K562 (cell line): ENCODE measurements around the gene DYNC1I1. TPM values are rescaled to one million over a fixed set of nuclear protein-coding genes. Genes with fewer than 3 reads are reported as not detected.

Experiments used
- ATAC-seq: fragments of 200-7000 bp; cut with Tn5 transposase; 3 replicates; pipeline ENCODE4 v1.9.1; 2020; ENCODE audit warnings: moderate library complexity
- BruUV-seq: library from RNA; stranded (reverse); fragments of 400-500 nt; replicated peaks from 2 replicates; lab custom pipeline; 2021; lab: Mats Ljungman, UMichigan
- CTCF ChIA-PET: fragments of 300-600 bp; formaldehyde crosslinking; extraction: SDS; loops from one replicate; lab custom pipeline; 2021; ENCODE audit warnings: low intra/inter-chr PET ratio; lab: Yijun Ruan, JAX
- POLR2A ChIA-PET: fragments of 300-600, 350-650 bp; sonication (Branson Sonifier 250); formaldehyde crosslinking; extraction: SDS; loops from one replicate; lab custom pipeline; 2021; ENCODE audit warnings: antibody characterized with exemption, inconsistent platforms; lab: Yijun Ruan, JAX
- DNase-seq, 4 experiments: peaks; one replicate each; pipeline versions ENCODE4 v3.0.0 to v3.0.0-alpha.2; 2011 to 2018; ENCODE audit warnings: low spot score in 3 of 4, mixed read lengths in 3 of 4; ENCODE audit errors: extremely low read depth in 1 of 4
- FAIRE-seq: peaks from 2 replicates; lab custom pipeline; 2011; peaks lifted over from hg19 to GRCh38; lab: Jason Lieb, UNC
- H2AFZ ChIP-seq: 2 replicates; pipeline ENCODE4 v1.6.0; 2011; ENCODE audit warnings: low read depth, low read length, control low read depth, inconsistent platforms
- H3K27ac ChIP-seq: fragments of 200-600 bp; 3 replicates; pipeline ENCODE4 v1.8.0; 2011; ENCODE audit warnings: low read depth, mild to moderate bottlenecking, control low read depth, inconsistent platforms, low read length, moderate library complexity, mixed read lengths; ENCODE audit errors: extremely low read depth
- H3K27me3 ChIP-seq, 2 experiments: fragments of 300-600 bp in 1 of 2; 2 replicates in 1 of 2; 3 replicates in 1 of 2; pipeline versions ENCODE4 v1.6.0 to v1.8.0; 2011; ENCODE audit warnings: inconsistent platforms in 2 of 2, low read length in 2 of 2, mild to moderate bottlenecking in 1 of 2, mixed read lengths in 1 of 2, moderate library complexity in 1 of 2; ENCODE audit not compliant: control insufficient read depth in 2 of 2, insufficient read depth in 2 of 2
- H3K36me3 ChIP-seq: fragments of 300-600 bp; 3 replicates; pipeline ENCODE4 v1.8.0; 2011; ENCODE audit warnings: mild to moderate bottlenecking, low read length, inconsistent platforms; ENCODE audit not compliant: control insufficient read depth, insufficient read depth
- H3K4me1 ChIP-seq, 2 experiments: fragments of 200-600 bp in 1 of 2; replicated peaks in 1 of 2; 2 replicates in 1 of 2; 3 replicates in 1 of 2; pipeline versions ENCODE4 v1.5.1 to v1.8.0; 2011; ENCODE audit warnings: inconsistent platforms in 2 of 2, low read length in 2 of 2, mild to moderate bottlenecking in 1 of 2, mixed read lengths in 1 of 2, moderate library complexity in 1 of 2; ENCODE audit not compliant: control insufficient read depth in 2 of 2, insufficient read depth in 2 of 2
- H3K4me2 ChIP-seq: 2 replicates; pipeline ENCODE4 v1.6.1; 2011; ENCODE audit warnings: low read length, control low read depth, inconsistent platforms, mixed read lengths; ENCODE audit not compliant: insufficient read depth
- H3K4me3 ChIP-seq: fragments of 200-600 bp; sonication (generic), shearing (Covaris generic); 2 replicates; pipeline ENCODE4 v1.5.1; 2016; ENCODE audit warnings: control low read depth, inconsistent platforms
- H3K79me2 ChIP-seq: fragments of 200-600 bp; 3 replicates; pipeline ENCODE4 v1.8.0; 2011; ENCODE audit warnings: low read length, inconsistent platforms; ENCODE audit not compliant: control insufficient read depth, insufficient read depth
- H3K9ac ChIP-seq, 2 experiments: 2 replicates each; pipeline versions ENCODE4 v1.6.0 to v1.6.1; 2011; ENCODE audit warnings: low read depth in 2 of 2, low read length in 2 of 2, control low read depth in 1 of 2, inconsistent platforms in 1 of 2, mild to moderate bottlenecking in 1 of 2, mixed read lengths in 1 of 2; ENCODE audit not compliant: insufficient read depth in 1 of 2
- H3K9me1 ChIP-seq: one replicate; pipeline ENCODE4 v1.6.0; 2011; ENCODE audit warnings: inconsistent platforms, mild to moderate bottlenecking, low read length, moderate library complexity; ENCODE audit not compliant: control insufficient read depth, insufficient read depth
- H3K9me3 ChIP-seq: replicated peaks from 2 replicates; pipeline ENCODE4 v1.5.1; 2011; ENCODE audit warnings: low read depth, low read length, inconsistent platforms; ENCODE audit not compliant: control insufficient read depth, insufficient read depth
- H4K20me1 ChIP-seq: replicated peaks from 2 replicates; pipeline ENCODE4 v1.6.1; 2011; ENCODE audit warnings: low read length, inconsistent platforms, mixed read lengths; ENCODE audit not compliant: control insufficient read depth, insufficient read depth
- ATF1 ChIP-seq, 2 experiments: fragments of 450-650 bp in 1 of 2; IDR thresholded peaks; 2 replicates each; pipeline ENCODE4 v1.6.1; 2016; ENCODE audit warnings: missing compliant biosample characterization in 1 of 2, missing genetic modification characterization in 1 of 2
- CBFA2T2 ChIP-seq: fragments of 450-650 bp; conservative IDR thresholded peaks from 2 replicates; pipeline ENCODE4 v1.6.1; 2017; ENCODE audit warnings: mild to moderate bottlenecking
- EWSR1 ChIP-seq: fragments of 450-650 bp; IDR thresholded peaks from 2 replicates; pipeline ENCODE4 v1.6.1; 2018; ENCODE audit warnings: borderline replicate concordance, mild to moderate bottlenecking, low read depth, moderate library complexity; ENCODE audit not compliant: partially characterized antibody
- FOXP1 ChIP-seq: sonication (generic); formaldehyde crosslinking; IDR thresholded peaks from 2 replicates; pipeline ENCODE4 v1.8.0; 2022; ENCODE audit warnings: mild to moderate bottlenecking, missing genetic modification reagents
- HEY1 ChIP-seq: fragments of 250-450 bp; sonication (Bioruptor Pico); IDR thresholded peaks from 2 replicates; pipeline ENCODE4 v1.5.0; 2020; ENCODE audit warnings: mild to moderate bottlenecking, moderate library complexity, borderline replicate concordance
- HNRNPK ChIP-seq: fragments of 200-400 bp; formaldehyde crosslinking; IDR thresholded peaks from one replicate; pipeline ENCODE4 v1.6.1; 2018; ENCODE audit warnings: mild to moderate bottlenecking, low read depth, low read length; ENCODE audit not compliant: poor library complexity, severe bottlenecking
- NONO ChIP-seq, 2 experiments: fragments of 200-400 bp in 1 of 2; fragments of 450-650 bp in 1 of 2; formaldehyde crosslinking in 1 of 2; IDR thresholded peaks; 2 replicates each; pipeline ENCODE4 v1.6.1; 2017; ENCODE audit warnings: low read depth in 2 of 2, mild to moderate bottlenecking in 2 of 2, moderate library complexity in 2 of 2, low read length in 1 of 2
- RBM39 ChIP-seq: fragments of 200-400 bp; formaldehyde crosslinking; optimal IDR thresholded peaks from 2 replicates; pipeline ENCODE3; 2018; ENCODE audit warnings: low read depth, low read length
- RCOR1 ChIP-seq, 2 experiments: IDR thresholded peaks; 2 replicates each; pipeline ENCODE4 v1.6.1; 2012; ENCODE audit warnings: low read depth in 2 of 2, low read length in 2 of 2, borderline replicate concordance in 1 of 2, improper control_type of control experiment in 1 of 2
- SMARCB1 ChIP-seq: IDR thresholded peaks from 2 replicates; pipeline ENCODE4 v1.6.1; 2011; ENCODE audit warnings: improper control_type of control experiment, low read depth; ENCODE audit not compliant: insufficient read length
- SRSF1 ChIP-seq: fragments of 200-400 bp; formaldehyde crosslinking; IDR thresholded peaks from 2 replicates; pipeline ENCODE4 v1.6.1; 2017; ENCODE audit warnings: mild to moderate bottlenecking, low read depth, low read length, moderate library complexity
- WGBS: fragments of 100-300 bp; shearing (Covaris generic); methylation state at CpG from one replicate; pipeline ENCODE4 v1.1.6; 2016; ENCODE audit warnings: low coverage, mixed read lengths; ENCODE audit not compliant: insufficient coverage; ENCODE audit errors: missing lambda C conversion rate; 5-methylcytosine and 5-hydroxymethylcytosine counted together
- in situ Hi-C: fragments of 300-500 bp; cut with MboI; formaldehyde crosslinking; loops from 4 replicates; pipeline ENCODE4 v1.15.0; 2018; ENCODE audit warnings: inconsistent platforms, mixed read lengths
- intact Hi-C: fragments of 100-400 bp; cut with micrococcal nuclease; formaldehyde crosslinking; loops from 2 replicates; pipeline ENCODE4 v1.14.2; 2022
- polyA plus RNA-seq, 8 experiments: library from polyadenylated mRNA; depleted of rRNA in 4 of 8; stranded (reverse) in 5 of 8; unstranded in 3 of 8; fragments of >200 nt; fragmentation: Nextera tagmentation in 2 of 8; fragmentation: Illumina TruSeq in 1 of 8; extraction: Ambion mirVana in 2 of 8; extraction: Trizol in 1 of 8; gene quantifications; 2 replicates each; pipeline versions ENCODE4 v1.2.1 to v1.2.3, GENCODE V29; 2011 to 2014; ENCODE audit warnings: inconsistent platforms in 1 of 8, missing spikeins in 1 of 8
- total RNA-seq, 7 experiments: library from RNA; depleted of rRNA in 6 of 7; stranded (reverse); fragments of >200 nt in 6 of 7; fragmentation: Illumina TruSeq in 2 of 7; extraction: Trizol in 2 of 7; gene quantifications; 2 replicates each; pipeline versions ENCODE4 v1.2.1 to v1.2.3, GENCODE V29; 2011 to 2021; ENCODE audit warnings: low replicate concordance in 1 of 7
- TF ChIP-seq, protein P1 (sequence below), 2 experiments: IDR thresholded peaks; 2 replicates each; pipeline ENCODE4 v1.6.1; 2011; ENCODE audit warnings: borderline replicate concordance in 1 of 2, control low read depth in 1 of 2, low read depth in 1 of 2, low read length in 1 of 2, mild to moderate bottlenecking in 1 of 2, mixed read lengths in 1 of 2, moderate library complexity in 1 of 2; ENCODE audit not compliant: insufficient read depth in 1 of 2, insufficient read length in 1 of 2, poor library complexity in 1 of 2, severe bottlenecking in 1 of 2; ENCODE audit errors: extremely low read depth in 1 of 2
- TF ChIP-seq, protein P2 (sequence below): fragments of 150-350 bp; IDR thresholded peaks from 2 replicates; pipeline ENCODE4 v1.6.1; 2014; ENCODE audit warnings: low read depth, mild to moderate bottlenecking, low read length, borderline replicate concordance
- TF ChIP-seq, protein P3 (sequence below): sonication (generic); formaldehyde crosslinking; IDR thresholded peaks from 2 replicates; pipeline ENCODE4 v1.8.0; 2022; ENCODE audit warnings: missing genetic modification reagents, mild to moderate bottlenecking, borderline replicate concordance

Gene DYNC1I1
- total and polyA plus RNA-seq, 9 of the 15 experiments (the other 6 are each of a cell fraction or from before 2014, with no cell fraction given): 0.22 to 1.5 (median 0.44) TPM

DNA sequence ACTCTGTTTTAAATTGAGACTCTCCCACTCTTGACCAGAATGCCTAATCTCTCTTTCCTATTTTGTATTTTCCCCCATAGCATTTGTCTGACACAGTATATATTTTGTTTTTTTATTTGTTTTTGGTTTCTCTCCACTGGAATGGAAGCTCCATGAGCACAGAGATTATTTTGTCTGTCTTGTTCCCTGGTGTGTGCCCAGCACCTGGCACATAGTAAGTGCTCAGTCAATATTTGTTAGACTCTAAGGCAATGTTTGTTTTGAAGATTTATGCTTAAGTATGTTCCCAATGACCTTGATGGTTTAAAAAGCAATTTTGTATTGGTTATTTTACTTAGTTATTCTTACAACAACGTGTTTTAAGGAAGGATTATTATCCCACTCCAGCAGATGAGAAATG lies 201.8 kb downstream of the DYNC1I1 start:
- no TSS peak for BruUV-seq
- no peak overlapping the region for H3K9ac ChIP-seq
- in situ Hi-C loops: no loop called here
- no peaks in the 10 kb centered on the region for H4K20me1 ChIP-seq
- H3K9me1 ChIP-seq: no peaks in the 10 kb centered on the region
- 0 out of 5 replicates have a peak, but pooled peaks cover 0 to 4% of the 10 kb centered on the region in 2 experiments for H3K27me3 ChIP-seq
- no peak for DNase-seq
- H3K4me2 ChIP-seq: no peak overlapping the region
- no peak for ATAC-seq
- WGBS: 0% methylated on average over 1 of the region's 1 CpG
- H3K27ac ChIP-seq: no peak overlapping the region
- no peak for FAIRE-seq
- intact Hi-C loops: no loop called here
- ChIA-PET POLR2A (interaction anchor here (0.6 to 1.1 kb wide), 2 partner anchors 13 to 25 kb away, joined by 3 to 4 read pairs; no protein-coding TSS in a partner anchor), CTCF (no interaction called here)
- H3K79me2 ChIP-seq: no peaks in the 10 kb centered on the region
- H3K36me3 ChIP-seq: no peaks in the 10 kb centered on the region
- no peaks in the 10 kb centered on the region for H3K9me3 ChIP-seq
- H3K4me3 ChIP-seq: no peak overlapping the region
- no peak overlapping the region for H2AFZ ChIP-seq
- no peaks in the 10 kb centered on the region for H3K4me1 ChIP-seq
- TF ChIP-seq SMARCB1 (no peak), SRSF1 (no peak), EWSR1 (no peak), CBFA2T2 (no peak), NONO (IDR thresholded peaks at IDR 0.05; ENCODE audit: low read depth in 2 of 2, low read length in 1 of 2) (no peak), ATF1 (CRISPR knock-in tag; IDR thresholded peaks at IDR 0.05) (no peak), ATF1 (tag; IDR thresholded peaks at IDR 0.05) (no peak), RBM39 (no peak), RCOR1 (IDR thresholded peaks at IDR 0.05; ENCODE audit: borderline replicate concordance in 1 of 2, low read depth in 2 of 2, low read length in 2 of 2) (no peak), FOXP1 (CRISPR knock-in tag) (no peak), HNRNPK (no peak), HEY1 (CRISPR knock-in tag) (no peak)
- TF ChIP-seq, protein P1, sequence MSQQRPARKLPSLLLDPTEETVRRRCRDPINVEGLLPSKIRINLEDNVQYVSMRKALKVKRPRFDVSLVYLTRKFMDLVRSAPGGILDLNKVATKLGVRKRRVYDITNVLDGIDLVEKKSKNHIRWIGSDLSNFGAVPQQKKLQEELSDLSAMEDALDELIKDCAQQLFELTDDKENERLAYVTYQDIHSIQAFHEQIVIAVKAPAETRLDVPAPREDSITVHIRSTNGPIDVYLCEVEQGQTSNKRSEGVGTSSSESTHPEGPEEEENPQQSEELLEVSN (IDR thresholded peaks at IDR 0.05; ENCODE audit: borderline replicate concordance in 1 of 2, extremely low read depth in 1 of 2, insufficient read depth in 1 of 2, insufficient read length in 1 of 2, low read depth in 1 of 2, low read length in 1 of 2, poor library complexity in 1 of 2, severe bottlenecking in 1 of 2): no peak
- TF ChIP-seq, protein P2, sequence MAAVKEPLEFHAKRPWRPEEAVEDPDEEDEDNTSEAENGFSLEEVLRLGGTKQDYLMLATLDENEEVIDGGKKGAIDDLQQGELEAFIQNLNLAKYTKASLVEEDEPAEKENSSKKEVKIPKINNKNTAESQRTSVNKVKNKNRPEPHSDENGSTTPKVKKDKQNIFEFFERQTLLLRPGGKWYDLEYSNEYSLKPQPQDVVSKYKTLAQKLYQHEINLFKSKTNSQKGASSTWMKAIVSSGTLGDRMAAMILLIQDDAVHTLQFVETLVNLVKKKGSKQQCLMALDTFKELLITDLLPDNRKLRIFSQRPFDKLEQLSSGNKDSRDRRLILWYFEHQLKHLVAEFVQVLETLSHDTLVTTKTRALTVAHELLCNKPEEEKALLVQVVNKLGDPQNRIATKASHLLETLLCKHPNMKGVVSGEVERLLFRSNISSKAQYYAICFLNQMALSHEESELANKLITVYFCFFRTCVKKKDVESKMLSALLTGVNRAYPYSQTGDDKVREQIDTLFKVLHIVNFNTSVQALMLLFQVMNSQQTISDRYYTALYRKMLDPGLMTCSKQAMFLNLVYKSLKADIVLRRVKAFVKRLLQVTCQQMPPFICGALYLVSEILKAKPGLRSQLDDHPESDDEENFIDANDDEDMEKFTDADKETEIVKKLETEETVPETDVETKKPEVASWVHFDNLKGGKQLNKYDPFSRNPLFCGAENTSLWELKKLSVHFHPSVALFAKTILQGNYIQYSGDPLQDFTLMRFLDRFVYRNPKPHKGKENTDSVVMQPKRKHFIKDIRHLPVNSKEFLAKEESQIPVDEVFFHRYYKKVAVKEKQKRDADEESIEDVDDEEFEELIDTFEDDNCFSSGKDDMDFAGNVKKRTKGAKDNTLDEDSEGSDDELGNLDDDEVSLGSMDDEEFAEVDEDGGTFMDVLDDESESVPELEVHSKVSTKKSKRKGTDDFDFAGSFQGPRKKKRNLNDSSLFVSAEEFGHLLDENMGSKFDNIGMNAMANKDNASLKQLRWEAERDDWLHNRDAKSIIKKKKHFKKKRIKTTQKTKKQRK: no peak
- TF ChIP-seq, protein P3, sequence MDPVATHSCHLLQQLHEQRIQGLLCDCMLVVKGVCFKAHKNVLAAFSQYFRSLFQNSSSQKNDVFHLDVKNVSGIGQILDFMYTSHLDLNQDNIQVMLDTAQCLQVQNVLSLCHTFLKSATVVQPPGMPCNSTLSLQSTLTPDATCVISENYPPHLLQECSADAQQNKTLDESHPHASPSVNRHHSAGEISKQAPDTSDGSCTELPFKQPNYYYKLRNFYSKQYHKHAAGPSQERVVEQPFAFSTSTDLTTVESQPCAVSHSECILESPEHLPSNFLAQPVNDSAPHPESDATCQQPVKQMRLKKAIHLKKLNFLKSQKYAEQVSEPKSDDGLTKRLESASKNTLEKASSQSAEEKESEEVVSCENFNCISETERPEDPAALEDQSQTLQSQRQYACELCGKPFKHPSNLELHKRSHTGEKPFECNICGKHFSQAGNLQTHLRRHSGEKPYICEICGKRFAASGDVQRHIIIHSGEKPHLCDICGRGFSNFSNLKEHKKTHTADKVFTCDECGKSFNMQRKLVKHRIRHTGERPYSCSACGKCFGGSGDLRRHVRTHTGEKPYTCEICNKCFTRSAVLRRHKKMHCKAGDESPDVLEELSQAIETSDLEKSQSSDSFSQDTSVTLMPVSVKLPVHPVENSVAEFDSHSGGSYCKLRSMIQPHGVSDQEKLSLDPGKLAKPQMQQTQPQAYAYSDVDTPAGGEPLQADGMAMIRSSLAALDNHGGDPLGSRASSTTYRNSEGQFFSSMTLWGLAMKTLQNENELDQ: no peak
